GM19238 (cell line): ENCODE results near the gene OPRM1.

ENCODE experiments used
- DNase-seq: peaks from one replicate; pipeline ENCODE4 v3.0.0; 2011; ENCODE audit warnings: low spot score; ENCODE audit not compliant: insufficient read length

Gene OPRM1

GRCh38 chr6:154276810-154277628, 238.0 kb downstream of the OPRM1 start:
- no peak for DNase-seq

- no peak for DNase-seq
Observed at GRCh38 chr6:154277629-154278017, 238.6 kb downstream of the OPRM1 start.

GRCh38 chr6:154280521-154280920, 241.5 kb downstream of the OPRM1 start:
- DNase-seq, result no peak

- DNase-seq, result no peak
Observed at GRCh38 chr6:154284313-154284853, 245.3 kb downstream of the OPRM1 start.

- DNase-seq, result no peak
Observed at GRCh38 chr6:154285826-154286225, 246.8 kb downstream of the OPRM1 start.

- no peak for DNase-seq
Observed at GRCh38 chr6:154289818-154290508, 250.9 kb downstream of the OPRM1 start.

GRCh38 chr6:154292066-154292465, 253.0 kb downstream of the OPRM1 start:
- DNase-seq, result no peak

- DNase-seq, result no peak
Observed at GRCh38 chr6:154292855-154293519, 253.9 kb downstream of the OPRM1 start.

GRCh38 chr6:154295733-154296132, 256.7 kb downstream of the OPRM1 start:
- no peak for DNase-seq
